BLaER1 (cell line): Measurements from ENCODE around the gene ST7.
"Not testable (repeated sequence)": the region's sequence is repeated elsewhere in the genome, so short reads cannot be mapped to it uniquely, and the experiment has no call there.

Experiments
- H3K27ac ChIP-seq: shearing (Covaris generic); formaldehyde crosslinking; 2 replicates; pipeline ENCODE4 v1.8.1; 2022
- H3K27me3 ChIP-seq: shearing (Covaris generic); formaldehyde crosslinking; 2 replicates; pipeline ENCODE4 v1.8.1; 2022
- H3K36me3 ChIP-seq: shearing (Covaris generic); formaldehyde crosslinking; 2 replicates; pipeline ENCODE4 v1.8.1; 2022
- H3K4me1 ChIP-seq: shearing (Covaris generic); formaldehyde crosslinking; 2 replicates; pipeline ENCODE4 v1.8.1; 2022
- H3K4me2 ChIP-seq: shearing (Covaris generic); formaldehyde crosslinking; 2 replicates; pipeline ENCODE4 v1.8.1; 2022
- H3K4me3 ChIP-seq: shearing (Covaris generic); formaldehyde crosslinking; 2 replicates; pipeline ENCODE4 v1.8.1; 2022
- H3K9ac ChIP-seq: shearing (Covaris generic); formaldehyde crosslinking; 2 replicates; pipeline ENCODE4 v1.8.1; 2022
- H3K9me3 ChIP-seq: shearing (Covaris generic); formaldehyde crosslinking; 2 replicates; pipeline ENCODE4 v1.8.1; 2022
- H4K20me1 ChIP-seq: shearing (Covaris generic); formaldehyde crosslinking; 2 replicates; pipeline ENCODE4 v1.8.1; 2022
- Cebpa-rat ChIP-seq: shearing (Covaris generic); IDR thresholded peaks from 2 replicates; pipeline ENCODE4 v1.8.1; 2022

Gene ST7

DNA sequence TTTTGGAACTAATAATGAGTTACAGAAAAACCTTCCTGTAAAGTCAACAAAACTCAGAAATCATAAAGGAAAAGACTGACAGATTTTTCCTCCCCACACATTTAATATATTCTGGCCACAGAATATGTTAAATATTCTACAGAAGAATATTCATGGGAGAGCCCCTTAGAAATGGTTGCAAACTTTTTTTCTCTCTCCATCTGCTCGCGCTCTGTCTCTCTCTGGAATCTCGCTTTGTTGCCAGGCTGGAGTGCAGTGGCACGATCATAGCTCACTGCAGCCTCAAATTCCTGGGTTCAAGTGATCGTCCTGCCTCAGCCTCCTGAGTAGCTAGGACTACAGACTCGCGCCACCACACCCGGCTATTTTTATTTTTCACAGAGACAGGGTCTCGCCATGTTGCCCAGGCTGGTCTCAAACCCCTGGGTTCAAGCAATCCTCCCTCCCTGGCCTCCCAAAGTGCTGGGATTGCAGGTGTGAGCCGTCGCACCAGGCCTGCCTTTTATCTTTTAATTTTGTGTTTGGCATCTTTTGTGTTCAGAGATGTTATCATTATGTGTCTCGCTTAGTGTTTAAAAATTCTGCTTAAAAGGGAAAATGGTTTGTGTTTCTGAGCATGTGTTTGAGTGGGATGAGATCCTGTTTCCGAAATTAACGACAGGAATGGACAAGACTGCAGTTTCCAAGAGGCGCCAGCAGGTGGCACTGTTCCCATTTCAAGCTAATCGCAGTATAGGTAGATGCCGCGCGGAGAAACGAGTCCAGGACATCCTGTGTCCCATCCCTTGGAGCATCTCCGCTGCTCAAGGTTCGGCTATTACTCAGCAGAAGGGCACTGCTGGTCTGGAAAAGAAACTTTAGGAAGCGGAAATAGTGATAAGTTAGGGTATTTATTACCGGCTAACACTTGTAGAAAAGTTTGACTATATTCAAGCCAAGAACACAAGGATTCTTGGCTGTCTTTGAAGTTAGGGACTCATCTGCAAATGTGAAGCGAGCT, 23.1 kb upstream of the ST7 start:
- no peak overlapping the region for H3K9ac ChIP-seq
- no peaks in the 10 kb centered on the region for H3K36me3 ChIP-seq
- no peaks in the 10 kb centered on the region for H3K9me3 ChIP-seq
- H4K20me1 ChIP-seq: no peaks in the 10 kb centered on the region
- no peaks in the 10 kb centered on the region for H3K27me3 ChIP-seq
- no peak overlapping the region for H3K4me3 ChIP-seq
- H3K4me2 ChIP-seq: no peak overlapping the region
- H3K4me1 ChIP-seq: no peaks in the 10 kb centered on the region
- no peak overlapping the region for H3K27ac ChIP-seq
- no peak for TF ChIP-seq Cebpa-rat

- Histone ChIP-seq H3K4me2 (no peak overlapping the region), H3K36me3 (no peaks in the 10 kb centered on the region), H4K20me1 (no peaks in the 10 kb centered on the region), H3K4me3 (no peak overlapping the region), H3K27me3 (no peaks in the 10 kb centered on the region), H3K27ac (no peak overlapping the region), H3K9me3 (no peaks in the 10 kb centered on the region), H3K4me1 (no peaks in the 10 kb centered on the region), H3K9ac (no peak overlapping the region)
- TF ChIP-seq Cebpa-rat: no peak
Measured at GRCh38 chr7:116932566-116932965, 20.7 kb upstream of the ST7 start.

- Histone ChIP-seq H3K27ac (no peak overlapping the region), H3K4me2 (no peak overlapping the region), H3K9me3 (no peaks in the 10 kb centered on the region), H3K27me3 (no peaks in the 10 kb centered on the region), H4K20me1 (no peaks in the 10 kb centered on the region), H3K36me3 (no peaks in the 10 kb centered on the region), H3K4me3 (no peak overlapping the region), H3K9ac (no peak overlapping the region), H3K4me1 (no peaks in the 10 kb centered on the region)
- TF ChIP-seq Cebpa-rat: no peak
Measured at GRCh38 chr7:116933465-116933864, 19.8 kb upstream of the ST7 start.

DNA sequence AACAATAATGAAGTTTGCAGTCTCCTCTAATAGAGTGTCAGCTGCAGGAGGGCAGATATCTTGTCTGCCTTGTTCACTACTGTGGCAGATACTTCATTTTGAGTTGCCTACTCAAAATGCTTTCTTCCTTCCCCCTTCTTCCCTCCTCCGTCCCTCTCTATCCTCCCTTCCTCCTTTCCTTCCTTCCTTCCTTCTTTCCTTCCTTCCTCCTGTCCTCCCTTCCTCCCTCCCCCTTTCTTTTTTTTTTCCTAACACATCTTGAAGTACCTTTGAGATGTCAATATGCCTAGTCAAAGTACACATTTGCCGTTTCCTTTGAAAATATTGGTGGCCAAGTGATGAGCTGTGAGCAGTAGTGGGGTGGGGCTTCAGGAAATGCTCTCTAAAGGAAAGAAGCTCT, 18.7 kb upstream of the ST7 start:
- Histone ChIP-seq H3K4me3 (no peak overlapping the region), H3K4me2 (no peak overlapping the region), H4K20me1 (no peaks in the 10 kb centered on the region), H3K9ac (no peak overlapping the region), H3K27ac (no peak overlapping the region), H3K27me3 (no peaks in the 10 kb centered on the region), H3K4me1 (no peaks in the 10 kb centered on the region), H3K36me3 (no peaks in the 10 kb centered on the region), H3K9me3 (no peaks in the 10 kb centered on the region)
- no peak for TF ChIP-seq Cebpa-rat

DNA sequence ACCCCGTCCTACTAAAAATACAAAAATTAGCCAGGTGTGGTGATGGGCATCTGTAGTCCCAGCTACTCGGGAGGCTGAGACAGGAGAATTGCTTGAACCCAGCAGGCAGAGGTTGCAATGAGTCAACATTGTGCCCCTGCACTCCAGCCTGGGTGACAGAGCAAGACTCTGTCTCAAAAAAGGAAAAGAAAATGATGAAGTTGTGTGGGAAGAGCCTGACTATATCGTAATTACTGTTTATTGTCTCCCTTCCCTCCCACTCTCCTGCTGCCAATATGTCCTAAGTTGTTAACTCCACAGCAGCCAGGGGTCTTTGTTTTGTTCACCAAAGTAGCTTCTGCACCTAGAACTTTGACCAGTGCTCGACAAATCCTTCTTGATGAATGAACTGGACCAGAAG, 16.5 kb upstream of the ST7 start:
- H3K4me2 ChIP-seq, H3K27me3 ChIP-seq, H3K36me3 ChIP-seq, H3K4me3 ChIP-seq, H4K20me1 ChIP-seq, H3K27ac ChIP-seq, H3K9ac ChIP-seq, H3K9me3 ChIP-seq, H3K4me1 ChIP-seq: not testable (repeated sequence)

DNA sequence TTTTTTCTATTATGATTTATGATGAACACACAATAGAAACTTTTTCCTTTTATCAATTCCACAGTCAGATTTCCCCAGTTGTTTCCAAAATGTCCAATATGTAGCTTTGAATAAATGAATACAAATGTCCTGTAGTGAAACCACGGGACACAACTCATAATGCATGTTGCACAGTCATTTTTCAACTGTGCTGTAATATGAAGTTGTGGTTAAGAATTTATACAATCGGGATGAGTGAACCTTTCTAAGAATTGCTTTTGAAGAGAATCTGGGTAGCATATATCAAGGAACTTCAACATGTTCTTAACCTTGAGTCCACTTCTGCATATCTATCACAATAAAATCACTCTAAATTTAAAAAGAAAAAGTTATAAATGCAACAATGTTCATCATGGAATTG, 14.6 kb upstream of the ST7 start:
- no peaks in the 10 kb centered on the region for H3K9me3 ChIP-seq
- H3K4me2 ChIP-seq: no peak overlapping the region
- H3K4me1 ChIP-seq: no peaks in the 10 kb centered on the region
- TF ChIP-seq Cebpa-rat: no peak
- H3K27me3 ChIP-seq: no peaks in the 10 kb centered on the region
- no peak overlapping the region for H3K9ac ChIP-seq
- no peaks in the 10 kb centered on the region for H3K36me3 ChIP-seq
- no peak overlapping the region for H3K4me3 ChIP-seq
- H4K20me1 ChIP-seq: no peaks in the 10 kb centered on the region
- H3K27ac ChIP-seq: no peak overlapping the region

DNA sequence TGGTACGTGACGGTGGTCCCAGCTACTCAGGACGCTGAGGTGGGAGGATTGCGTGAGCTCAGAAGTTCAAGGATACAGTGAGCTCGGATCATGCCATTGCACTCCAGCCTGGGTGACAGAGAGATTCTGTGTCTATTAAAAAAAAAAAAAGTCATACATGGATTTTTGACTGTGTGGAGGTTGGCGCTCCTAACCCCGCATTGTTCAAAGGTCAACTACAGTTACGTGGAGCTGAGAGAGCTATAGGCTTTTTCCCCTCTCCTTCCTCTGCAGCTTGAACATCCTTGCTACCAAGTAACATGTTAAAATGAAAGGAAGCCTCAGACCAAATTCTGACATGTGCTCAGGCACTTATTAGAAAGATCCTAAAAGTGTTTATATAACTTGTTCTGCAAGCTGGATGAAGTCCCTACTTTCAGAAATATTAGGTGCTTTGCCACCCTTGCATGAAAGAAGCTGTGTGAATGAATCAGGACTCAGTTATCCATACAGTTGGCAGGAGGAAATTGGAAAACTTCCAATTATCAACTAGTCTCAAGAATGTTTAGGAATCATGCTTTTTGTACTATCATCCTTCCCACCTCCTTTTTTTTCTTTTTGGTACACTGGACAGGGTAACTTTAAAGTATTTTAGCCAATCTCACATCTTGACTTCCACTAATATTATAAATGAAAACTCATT, 12.5 kb upstream of the ST7 start:
- Histone ChIP-seq H3K36me3 (no peaks in the 10 kb centered on the region), H3K27me3 (no peaks in the 10 kb centered on the region), H3K4me3 (no peak overlapping the region), H3K4me1 (no peaks in the 10 kb centered on the region), H3K9ac (no peak overlapping the region), H3K4me2 (no peak overlapping the region), H3K9me3 (no peaks in the 10 kb centered on the region), H4K20me1 (no peaks in the 10 kb centered on the region), H3K27ac (no peak overlapping the region)
- no peak for TF ChIP-seq Cebpa-rat

GRCh38 chr7:116942504-116942903, 10.8 kb upstream of the ST7 start:
- H3K9me3 ChIP-seq: no peaks in the 10 kb centered on the region
- H3K9ac ChIP-seq: no peak overlapping the region
- H3K27ac ChIP-seq: no peak overlapping the region
- no peak overlapping the region for H3K4me2 ChIP-seq
- no peak for TF ChIP-seq Cebpa-rat
- no peaks in the 10 kb centered on the region for H3K4me1 ChIP-seq
- no peaks in the 10 kb centered on the region for H3K36me3 ChIP-seq
- H4K20me1 ChIP-seq: no peaks in the 10 kb centered on the region
- no peaks in the 10 kb centered on the region for H3K27me3 ChIP-seq
- no peak overlapping the region for H3K4me3 ChIP-seq

DNA sequence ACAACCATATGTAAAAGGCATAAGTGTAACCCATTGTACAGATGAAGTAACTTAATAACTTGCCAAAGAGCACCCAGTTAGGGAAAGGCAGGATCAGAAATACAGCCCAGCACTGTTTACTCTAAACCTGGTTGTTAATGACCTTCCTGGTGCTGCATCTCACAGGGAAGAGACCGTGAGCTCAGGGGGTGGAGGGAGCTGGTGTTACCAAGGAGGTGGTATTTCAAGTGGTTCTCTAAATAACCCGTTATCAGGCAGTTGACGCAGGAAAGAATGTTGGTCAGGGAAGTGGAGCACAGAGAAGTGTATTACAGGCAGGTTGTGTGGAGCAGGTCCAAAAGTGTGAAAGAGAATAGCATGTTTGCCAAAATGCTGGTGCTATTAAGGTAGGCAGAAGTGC, 4.4 kb upstream of the ST7 start:
- Histone ChIP-seq H3K4me2 (no peak overlapping the region), H3K9me3 (no peaks in the 10 kb centered on the region), H3K9ac (no peak overlapping the region), H3K27ac (no peak overlapping the region), H3K4me1 (peaks cover 6% of the 10 kb centered on the region), H4K20me1 (no peaks in the 10 kb centered on the region), H3K27me3 (no peaks in the 10 kb centered on the region), H3K4me3 (no peak overlapping the region), H3K36me3 (no peaks in the 10 kb centered on the region)
- no peak for TF ChIP-seq Cebpa-rat

- Histone ChIP-seq H3K9me3 (no peaks in the 10 kb centered on the region), H4K20me1 (no peaks in the 10 kb centered on the region), H3K4me2 (no peak overlapping the region), H3K4me1 (peaks cover 14% of the 10 kb centered on the region), H3K9ac (no peak overlapping the region), H3K36me3 (no peaks in the 10 kb centered on the region), H3K27ac (no peak overlapping the region), H3K4me3 (no peak overlapping the region), H3K27me3 (no peaks in the 10 kb centered on the region)
- TF ChIP-seq Cebpa-rat: no peak
Measured at GRCh38 chr7:116949941-116950801, 3.1 kb upstream of the ST7 start.
